GM18511 (cell line): ENCODE data around the gene TBCA.

Source experiments
- ATAC-seq: cut with Tn5 transposase; IDR thresholded peaks from one replicate; pipeline ENCODE4 v1.9.1; 2021; ENCODE audit warnings: mild to moderate bottlenecking, moderate library complexity; ENCODE audit not compliant: unreplicated experiment

The TBCA gene

GRCh38 chr5:77643654-77644370 is 132.3 kb downstream of the TBCA start:
- no peak for ATAC-seq

- ATAC-seq: no peak
These were observed 133.1 kb downstream of the TBCA start for GRCh38 chr5:77642738-77643653.

- ATAC-seq: no peak
These were observed 134.0 kb downstream of the TBCA start for GRCh38 chr5:77641963-77642737.

GRCh38 chr5:77641397-77641943 is 134.7 kb downstream of the TBCA start:
- ATAC-seq: no peak
